IMR-90 (cell line): Measurements from ENCODE around the gene ARHGAP28. TPM values are rescaled to one million over a fixed set of nuclear protein-coding genes. Genes with fewer than 3 reads are reported as not detected.

Experiments
- ATAC-seq: fragments of 200-7000 bp; cut with Tn5 transposase; 2 replicates; pipeline ENCODE4 v1.9.1; 2020; ENCODE audit warnings: low read depth, mild to moderate bottlenecking, moderate library complexity
- BruUV-seq: library from RNA; stranded (reverse); fragments of 400-500 nt; replicated peaks from 2 replicates; lab custom pipeline; 2021; lab: Mats Ljungman, UMichigan
- CTCF ChIA-PET: fragments of 300-600 bp; formaldehyde crosslinking; extraction: SDS; loops from one replicate; lab custom pipeline; 2021; ENCODE audit warnings: antibody characterized with exemption; lab: Yijun Ruan, JAX
- POLR2A ChIA-PET: fragments of 300-600 bp; sonication (Branson Sonifier 250); formaldehyde crosslinking; loops from one replicate; lab custom pipeline; 2022; ENCODE audit warnings: antibody characterized with exemption; ENCODE audit not compliant: unreplicated experiment; lab: Charles Lee
- DNase-seq: peaks from one replicate; pipeline ENCODE4 v3.0.0; 2013
- H2AFZ ChIP-seq: replicated peaks from 2 replicates; pipeline ENCODE3; 2013; ENCODE audit warnings: low read length, mild to moderate bottlenecking; ENCODE audit not compliant: poor library complexity
- H2AK5ac ChIP-seq: 2 replicates; pipeline ENCODE4 v1.6.1; 2013; ENCODE audit warnings: low read depth, low read length, inconsistent platforms
- H2AK9ac ChIP-seq: replicated peaks from 2 replicates; pipeline ENCODE3; 2013; ENCODE audit warnings: mild to moderate bottlenecking, low read depth, low read length, moderate library complexity; ENCODE audit not compliant: poor library complexity
- H2BK120ac ChIP-seq: 2 replicates; pipeline ENCODE4 v1.6.1; 2013; ENCODE audit warnings: low read depth, low read length, inconsistent platforms
- H2BK15ac ChIP-seq: 3 replicates; pipeline ENCODE4 v1.6.1; 2013; ENCODE audit warnings: low read depth, low read length, inconsistent platforms
- H2BK20ac ChIP-seq: 2 replicates; pipeline ENCODE4 v1.6.1; 2013; ENCODE audit warnings: low read depth, mild to moderate bottlenecking, inconsistent platforms, low read length, moderate library complexity
- H2BK5ac ChIP-seq: 2 replicates; pipeline ENCODE4 v1.6.1; 2013; ENCODE audit warnings: mild to moderate bottlenecking, low read depth, low read length, inconsistent platforms; ENCODE audit not compliant: poor library complexity, severe bottlenecking
- H3K14ac ChIP-seq: replicated peaks from 2 replicates; pipeline ENCODE4 v1.6.1; 2013; ENCODE audit warnings: low read depth, low read length, inconsistent platforms
- H3K18ac ChIP-seq: 2 replicates; pipeline ENCODE4 v1.6.1; 2013; ENCODE audit warnings: low read depth, low read length, control low read depth
- H3K23ac ChIP-seq: 2 replicates; pipeline ENCODE4 v1.6.1; 2013; ENCODE audit warnings: low read depth, low read length, inconsistent platforms
- H3K27ac ChIP-seq: 2 replicates; pipeline ENCODE4 v1.5.1; 2013; ENCODE audit warnings: mild to moderate bottlenecking, control low read depth, low read length; ENCODE audit not compliant: insufficient read depth
- H3K27me3 ChIP-seq: 2 replicates; pipeline ENCODE4 v1.6.1; 2013; ENCODE audit warnings: low read length; ENCODE audit not compliant: control insufficient read depth, insufficient read depth
- H3K36me3 ChIP-seq: 2 replicates; pipeline ENCODE4 v1.6.1; 2013; ENCODE audit warnings: low read length, mixed read lengths; ENCODE audit not compliant: control insufficient read depth, insufficient read depth
- H3K4ac ChIP-seq: 2 replicates; pipeline ENCODE4 v1.6.1; 2013; ENCODE audit warnings: low read depth, low read length, inconsistent platforms
- H3K4me1 ChIP-seq: 2 replicates; pipeline ENCODE4 v1.6.1; 2013; ENCODE audit warnings: low read length, mixed read lengths; ENCODE audit not compliant: control insufficient read depth, insufficient read depth
- H3K4me2 ChIP-seq: 2 replicates; pipeline ENCODE4 v1.6.1; 2013; ENCODE audit warnings: low read depth, mild to moderate bottlenecking, control low read depth, low read length, moderate library complexity
- H3K4me3 ChIP-seq: 2 replicates; pipeline ENCODE4 v1.5.1; 2013; ENCODE audit warnings: low read depth, mild to moderate bottlenecking, control low read depth, low read length, moderate library complexity; ENCODE audit not compliant: insufficient read depth
- H3K56ac ChIP-seq: 2 replicates; pipeline ENCODE4 v1.6.1; 2013; ENCODE audit warnings: low read length, inconsistent platforms; ENCODE audit not compliant: insufficient read depth; ENCODE audit errors: extremely low read depth
- H3K79me1 ChIP-seq, 2 experiments: 2 replicates each; pipeline ENCODE4 v1.6.1; 2013; ENCODE audit warnings: low read length in 2 of 2, inconsistent platforms in 1 of 2, low read depth in 1 of 2
- H3K9ac ChIP-seq: 2 replicates; pipeline ENCODE4 v1.6.1; 2013; ENCODE audit warnings: low read depth, low read length, control low read depth
- H3K9me1 ChIP-seq: 2 replicates; pipeline ENCODE4 v1.6.1; 2013; ENCODE audit warnings: low read length, inconsistent platforms; ENCODE audit not compliant: insufficient read depth
- H3K9me3 ChIP-seq: 2 replicates; pipeline ENCODE4 v1.6.1; 2013; ENCODE audit warnings: low read length; ENCODE audit not compliant: control insufficient read depth, insufficient read depth
- H4K20me1 ChIP-seq: 2 replicates; pipeline ENCODE4 v1.6.1; 2013; ENCODE audit warnings: low read length, inconsistent platforms; ENCODE audit not compliant: insufficient read depth
- H4K5ac ChIP-seq: 2 replicates; pipeline ENCODE4 v1.6.1; 2013; ENCODE audit warnings: mild to moderate bottlenecking, low read depth, low read length, control low read depth
- H4K8ac ChIP-seq, 2 experiments: 2 replicates each; pipeline ENCODE4 v1.6.1; 2013; ENCODE audit warnings: low read depth in 2 of 2, low read length in 2 of 2, control low read depth in 1 of 2, inconsistent platforms in 1 of 2
- H4K91ac ChIP-seq: 2 replicates; pipeline ENCODE4 v1.6.1; 2013; ENCODE audit warnings: low read depth, low read length, inconsistent platforms; ENCODE audit not compliant: insufficient read depth
- BHLHE40 ChIP-seq: fragments of 150-350 bp; IDR thresholded peaks from 2 replicates; pipeline ENCODE4 v1.6.1; 2016; ENCODE audit warnings: mild to moderate bottlenecking, low read depth, low read length
- CEBPB ChIP-seq: IDR thresholded peaks from 2 replicates; pipeline ENCODE4 v1.6.1; 2012; ENCODE audit warnings: low read depth, low read length, improper control_type of control experiment
- CHD1 ChIP-seq: IDR thresholded peaks from 2 replicates; pipeline ENCODE4 v1.6.1; 2012; ENCODE audit warnings: low read depth, low read length, improper control_type of control experiment
- CTCF ChIP-seq: conservative IDR thresholded peaks from 2 replicates; pipeline ENCODE4 v1.5.1; 2012; ENCODE audit warnings: mild to moderate bottlenecking, low read depth, low read length, improper control_type of control experiment
- FOS ChIP-seq: fragments of 150-350 bp; IDR thresholded peaks from 2 replicates; pipeline ENCODE4 v1.6.1; 2016; ENCODE audit warnings: low read depth, low read length
- MAFK ChIP-seq: IDR thresholded peaks from 2 replicates; pipeline ENCODE4 v1.6.1; 2012; ENCODE audit warnings: low read depth, low read length, improper control_type of control experiment
- MAZ ChIP-seq: IDR thresholded peaks from 2 replicates; pipeline ENCODE4 v1.6.1; 2012; ENCODE audit warnings: low read depth, mild to moderate bottlenecking, low read length, improper control_type of control experiment, moderate library complexity, borderline replicate concordance
- MXI1 ChIP-seq: IDR thresholded peaks from 2 replicates; pipeline ENCODE4 v1.6.1; 2012; ENCODE audit warnings: low read depth, mild to moderate bottlenecking, low read length, moderate library complexity, borderline replicate concordance
- NFE2L2 ChIP-seq: fragments of 150-350 bp; IDR thresholded peaks from 2 replicates; pipeline ENCODE4 v1.6.1; 2016; ENCODE audit warnings: low read depth, mild to moderate bottlenecking, low read length
- POLR2A ChIP-seq: IDR thresholded peaks from 2 replicates; pipeline ENCODE4 v1.6.1; 2012; ENCODE audit warnings: mild to moderate bottlenecking, low read depth, low read length
- RAD21 ChIP-seq: IDR thresholded peaks from 2 replicates; pipeline ENCODE4 v1.6.1; 2012; ENCODE audit warnings: low read length, improper control_type of control experiment
- RCOR1 ChIP-seq: IDR thresholded peaks from 2 replicates; pipeline ENCODE4 v1.6.1; 2012; ENCODE audit warnings: mild to moderate bottlenecking, low read length, improper control_type of control experiment; ENCODE audit not compliant: insufficient replicate concordance
- RFX5 ChIP-seq: IDR thresholded peaks from 2 replicates; pipeline ENCODE4 v1.8.0; 2012; ENCODE audit warnings: low read depth, mild to moderate bottlenecking, low read length, moderate library complexity
- SMC3 ChIP-seq: fragments of 150-350 bp; IDR thresholded peaks from 2 replicates; pipeline ENCODE4 v1.6.1; 2016; ENCODE audit warnings: low read depth, mild to moderate bottlenecking, antibody characterized with exemption, low read length, moderate library complexity
- USF2 ChIP-seq: fragments of 150-350 bp; IDR thresholded peaks from 2 replicates; pipeline ENCODE4 v1.6.1; 2017; ENCODE audit warnings: mild to moderate bottlenecking, antibody characterized with exemption, low read length, low read depth
- WGBS, 2 experiments: methylation state at CpG; one replicate each; pipeline versions ENCODE4 v1.1.5 to v1.1.7; 2013; ENCODE audit warnings: missing lambda C conversion rate in 2 of 2; ENCODE audit not compliant: insufficient read length in 1 of 2; ENCODE audit errors: extremely low coverage in 2 of 2; 5-methylcytosine and 5-hydroxymethylcytosine counted together
- dilution Hi-C: fragments of 300-500 bp; cut with HindIII; formaldehyde crosslinking; loops from one replicate; pipeline ENCODE4 v1.14.3; 2018; ENCODE audit warnings: low sequenced_read_pairs; ENCODE audit not compliant: unreplicated experiment
- in situ Hi-C: fragments of 300-500 bp; cut with MboI; formaldehyde crosslinking; loops from 3 replicates; pipeline ENCODE4 v1.14.3; 2019; ENCODE audit warnings: low sequenced_read_pairs, inconsistent platforms, mixed read lengths
- intact Hi-C: fragments of 100-400 bp; cut with micrococcal nuclease; formaldehyde crosslinking; loops from 2 replicates; pipeline ENCODE4 v1.10.0; 2022
- polyA plus RNA-seq, 3 experiments: library from polyadenylated mRNA; depleted of rRNA; stranded (reverse); fragments of >200 nt; gene quantifications; 2 replicates each; pipeline ENCODE4 v1.2.3, GENCODE V29; 2012; ENCODE audit warnings: low replicate concordance in 1 of 3
- total RNA-seq: library from RNA; depleted of rRNA; stranded (reverse); fragments of >200 nt; gene quantifications from 2 replicates; pipeline ENCODE4 v1.2.3, GENCODE V29; 2012
- TF ChIP-seq, protein P1 (sequence below): fragments of 150-350 bp; IDR thresholded peaks from 2 replicates; pipeline ENCODE4 v1.6.1; 2016; ENCODE audit warnings: low read depth, mild to moderate bottlenecking, low read length, moderate library complexity, borderline replicate concordance

ARHGAP28 gene
- total and polyA plus RNA-seq, 2 of the 4 experiments (the other 2 are of a cell fraction), result 1.8 to 3.8 TPM

DNA sequence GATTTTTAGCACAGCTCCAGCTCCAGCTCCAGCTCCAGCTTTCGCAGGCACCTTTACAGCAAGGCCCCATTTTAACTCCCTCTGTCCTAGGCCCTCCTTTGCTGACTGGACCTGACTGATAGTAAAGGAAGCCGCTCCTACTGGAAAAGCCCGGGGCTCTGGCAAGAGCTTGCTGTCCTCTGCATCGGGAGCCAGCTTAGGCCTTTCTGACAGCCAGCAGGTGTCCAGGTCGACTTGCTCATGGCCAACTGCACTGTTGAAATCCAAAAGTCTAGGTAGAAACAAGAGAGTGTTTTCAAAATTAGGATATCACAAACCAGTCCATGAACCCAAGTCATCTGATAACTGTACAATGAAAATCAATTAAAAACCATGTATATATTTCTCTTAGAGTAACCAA lies 227.0 kb downstream of the ARHGAP28 start:
- in situ Hi-C loops (no loop called here), intact Hi-C loops (no loop called here), dilution Hi-C loops (no loop called here)
- ATAC-seq (no peak), DNase-seq (no peak)
- H2BK5ac ChIP-seq, result no peak overlapping the region
- H3K27me3 ChIP-seq, result no peaks in the 10 kb centered on the region
- no peak overlapping the region for H2AFZ ChIP-seq
- no peak for TF ChIP-seq MAFK
- TF ChIP-seq BHLHE40, result no peak
- no peak for TF ChIP-seq NFE2L2
- TF ChIP-seq, protein P1, sequence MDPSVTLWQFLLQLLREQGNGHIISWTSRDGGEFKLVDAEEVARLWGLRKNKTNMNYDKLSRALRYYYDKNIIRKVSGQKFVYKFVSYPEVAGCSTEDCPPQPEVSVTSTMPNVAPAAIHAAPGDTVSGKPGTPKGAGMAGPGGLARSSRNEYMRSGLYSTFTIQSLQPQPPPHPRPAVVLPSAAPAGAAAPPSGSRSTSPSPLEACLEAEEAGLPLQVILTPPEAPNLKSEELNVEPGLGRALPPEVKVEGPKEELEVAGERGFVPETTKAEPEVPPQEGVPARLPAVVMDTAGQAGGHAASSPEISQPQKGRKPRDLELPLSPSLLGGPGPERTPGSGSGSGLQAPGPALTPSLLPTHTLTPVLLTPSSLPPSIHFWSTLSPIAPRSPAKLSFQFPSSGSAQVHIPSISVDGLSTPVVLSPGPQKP, result no peak
- TF ChIP-seq USF2, result no peak
- TF ChIP-seq RCOR1, result no peak
- TF ChIP-seq CHD1, result no peak
- TF ChIP-seq RFX5, result no peak
- TF ChIP-seq CTCF, result no peak
- TF ChIP-seq CEBPB, result no peak
- no peak for TF ChIP-seq SMC3
- no peak for TF ChIP-seq RAD21
- TF ChIP-seq POLR2A, result no peak
- TF ChIP-seq FOS, result no peak
- no peak for TF ChIP-seq MAZ
- no peak for TF ChIP-seq MXI1
- no peak overlapping the region for H3K4me3 ChIP-seq
- POLR2A ChIA-PET, result no interaction called here
- no peak overlapping the region for H2AK5ac ChIP-seq
- no peak overlapping the region for H3K27ac ChIP-seq
- H3K18ac ChIP-seq, result no peak overlapping the region
- H2BK120ac ChIP-seq, result no peak overlapping the region
- no peak overlapping the region for H3K14ac ChIP-seq
- H3K56ac ChIP-seq, result no peak overlapping the region
- H2AK9ac ChIP-seq, result no peak overlapping the region
- H4K5ac ChIP-seq, result no peak overlapping the region
- H4K20me1 ChIP-seq, result no peaks in the 10 kb centered on the region
- CTCF ChIA-PET, result no interaction called here
- no CpG with 5 or more reads among the region's 5 CpGs for WGBS, 2 experiments
- H2BK15ac ChIP-seq, result no peak overlapping the region
- no peaks in the 10 kb centered on the region for H3K9me3 ChIP-seq
- H3K23ac ChIP-seq, result no peak overlapping the region
- H3K36me3 ChIP-seq, result peaks cover 17% of the 10 kb centered on the region
- no TSS peak for BruUV-seq
- H3K4me2 ChIP-seq, result no peak overlapping the region
- H4K91ac ChIP-seq, result no peak overlapping the region
- no peak overlapping the region for H3K9ac ChIP-seq
- no peaks in the 10 kb centered on the region for H3K4me1 ChIP-seq
- no peaks in the 10 kb centered on the region; the same call in 1 of the 2 replicates for H3K9me1 ChIP-seq
- no peaks in the 10 kb centered on the region for H3K79me1 ChIP-seq
- H2BK20ac ChIP-seq, result no peak overlapping the region
- no peak overlapping the region for H4K8ac ChIP-seq
- no peak overlapping the region for H3K4ac ChIP-seq
